GM18861 (cell line): ENCODE data around the gene SPACA9.

ENCODE experiments used
- ATAC-seq: cut with Tn5 transposase; IDR thresholded peaks from one replicate; pipeline ENCODE4 v1.9.1; 2021; ENCODE audit not compliant: unreplicated experiment

The SPACA9 gene

GRCh38 chr9:132937463-132937901 lies 58.8 kb downstream of the SPACA9 start:
- ATAC-seq, result no peak

DNA sequence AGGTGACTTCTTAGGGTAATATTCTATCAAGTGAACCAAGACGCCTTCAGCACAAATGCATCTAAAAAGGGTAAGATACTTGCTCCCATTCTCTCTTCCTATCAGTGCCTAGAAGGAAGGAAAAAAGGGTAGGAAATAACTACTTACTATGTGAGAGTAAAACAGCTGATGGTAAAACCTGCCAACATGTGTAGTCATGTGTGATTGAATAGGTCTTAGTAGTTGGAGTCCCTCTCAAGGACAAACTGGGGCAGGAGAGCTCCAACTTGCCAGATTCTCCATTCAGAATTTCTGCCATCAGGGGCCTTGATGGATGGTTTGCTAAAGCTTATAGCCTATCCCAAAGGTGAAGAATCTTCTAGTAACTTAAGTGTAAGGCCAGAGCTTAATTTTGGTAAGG lies 60.5 kb downstream of the SPACA9 start:
- ATAC-seq, result no peak
